Muscle of arm (tissue), 12 donors: ENCODE results near the gene GSAP. TPM values are rescaled to one million over a fixed set of nuclear protein-coding genes. Genes with fewer than 3 reads are reported as not detected.
"Not testable (repeated sequence)": the region's sequence is repeated elsewhere in the genome, so short reads cannot be mapped to it uniquely, and the experiment has no call there.

Experiments used
- DNase-seq: peaks from one replicate; pipeline ENCODE4 v3.0.0-alpha.2; 2013
- polyA plus RNA-seq, 12 donors: library from polyadenylated mRNA; unstranded; fragments of 120-200 nt; gene quantifications; one replicate each; pipeline ENCODE4 v1.2.1, GENCODE V29; 2013; ENCODE audit not compliant: insufficient read length in 12 of 12

The GSAP gene
- polyA plus RNA-seq, 12 donors, result 3.5 to 19.3 (median 5.3) TPM; not detected in 1

DNA sequence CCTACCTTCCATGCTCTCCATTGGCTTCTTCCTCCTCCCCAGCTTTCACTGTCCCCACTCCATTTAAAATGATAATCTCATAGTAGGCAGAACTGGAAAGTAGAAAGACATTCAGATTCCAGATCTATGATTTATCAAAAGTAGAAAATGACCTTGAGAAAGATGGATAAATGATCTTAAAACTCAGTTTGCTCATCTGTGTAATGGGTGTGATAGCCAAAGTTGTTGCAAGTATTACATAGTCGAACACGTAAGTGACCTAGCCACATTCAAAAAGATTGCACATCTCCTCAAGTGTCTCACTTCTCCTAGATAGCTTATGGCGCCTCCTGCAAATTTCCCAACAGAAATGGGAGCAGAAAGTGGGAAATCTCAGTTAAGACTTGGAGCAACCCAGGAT is 126.8 kb downstream of the GSAP start:
- no peak for DNase-seq

DNA sequence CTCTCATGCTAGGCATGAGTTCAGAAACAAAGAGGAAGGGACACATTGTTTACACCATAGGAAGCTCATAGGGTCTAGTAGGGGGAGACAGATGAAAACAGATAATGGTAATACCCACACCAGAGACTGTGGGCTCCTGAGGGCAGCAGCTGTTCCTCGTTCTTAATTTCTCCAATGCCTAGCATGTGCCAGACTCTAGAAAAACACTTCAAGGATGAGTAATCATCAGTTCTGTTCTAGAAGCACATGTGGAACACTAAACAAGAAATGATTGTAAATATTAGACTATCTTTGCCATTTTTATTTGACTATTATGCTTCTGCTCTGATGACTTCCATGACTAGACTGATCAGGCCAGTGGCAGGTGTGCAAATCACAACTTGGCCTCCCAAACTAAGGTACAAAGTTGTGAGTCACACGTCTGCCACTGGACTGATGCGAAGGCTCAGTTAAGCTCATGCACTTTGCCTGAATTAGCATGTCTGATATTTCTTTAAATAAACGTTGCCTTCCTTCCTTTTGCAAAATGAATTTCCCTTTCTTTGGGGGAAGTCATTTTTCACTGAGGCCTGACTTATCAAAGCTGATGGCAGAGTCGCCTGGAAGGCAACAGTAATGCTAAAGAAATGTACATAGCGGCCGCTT is 127.4 kb downstream of the GSAP start:
- DNase-seq, result no peak

DNA sequence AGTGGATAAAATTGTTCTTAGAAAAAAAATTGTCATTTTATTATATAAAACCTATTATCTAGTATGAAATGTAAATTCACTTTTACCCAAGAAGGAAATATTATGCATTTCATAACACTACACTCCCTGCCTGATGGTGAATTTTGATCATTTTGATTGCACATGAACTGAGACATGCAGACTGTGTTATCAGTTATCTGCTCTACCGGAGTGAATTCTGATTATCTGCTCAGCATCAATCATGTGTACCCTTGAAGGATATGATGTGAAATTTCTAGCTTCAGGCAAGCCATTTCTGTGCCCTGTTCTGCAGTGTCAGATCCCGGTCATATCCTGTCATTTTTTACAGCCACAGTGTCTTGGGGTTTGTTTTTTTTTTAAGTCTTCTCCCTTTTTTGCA is 131.5 kb downstream of the GSAP start:
- no peak for DNase-seq

DNA sequence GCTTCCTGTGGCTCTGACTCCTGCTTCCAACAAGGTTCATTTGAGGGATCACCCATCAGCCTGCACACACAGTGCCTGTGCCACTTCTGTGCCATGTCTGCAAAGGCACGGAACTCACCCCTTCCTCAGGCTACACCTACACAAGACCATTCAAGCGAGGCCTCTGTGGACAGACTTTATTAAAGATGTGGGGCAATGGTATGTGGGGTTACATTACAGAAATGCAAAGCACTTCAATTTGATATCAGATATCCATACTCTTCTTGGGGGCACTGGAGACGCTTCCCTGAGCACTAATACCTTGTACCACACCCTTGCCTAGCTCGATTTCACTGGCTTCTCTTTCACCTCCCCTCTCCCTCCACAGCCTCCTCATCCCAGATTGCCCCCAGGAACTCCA is 132.1 kb downstream of the GSAP start:
- no peak for DNase-seq

DNA sequence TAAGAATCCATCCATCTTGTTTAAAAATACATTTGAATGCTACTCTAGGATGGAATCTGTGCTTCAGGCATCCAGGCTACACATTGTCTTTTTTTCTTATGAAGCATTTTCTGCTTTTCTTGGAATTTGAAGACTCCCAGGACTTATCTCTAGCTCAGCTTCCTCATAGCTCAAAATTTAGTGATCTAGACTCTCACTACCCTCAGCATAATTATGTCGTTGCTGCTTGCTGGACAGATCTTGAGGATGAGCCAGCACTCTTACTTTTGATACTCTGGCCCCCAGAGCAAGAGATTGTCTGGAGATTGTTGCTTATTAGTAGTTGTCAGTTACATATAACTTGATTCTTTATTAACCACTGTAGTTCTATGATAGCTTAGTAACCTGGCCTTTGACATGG is 133.3 kb downstream of the GSAP start:
- DNase-seq, result no peak

DNA sequence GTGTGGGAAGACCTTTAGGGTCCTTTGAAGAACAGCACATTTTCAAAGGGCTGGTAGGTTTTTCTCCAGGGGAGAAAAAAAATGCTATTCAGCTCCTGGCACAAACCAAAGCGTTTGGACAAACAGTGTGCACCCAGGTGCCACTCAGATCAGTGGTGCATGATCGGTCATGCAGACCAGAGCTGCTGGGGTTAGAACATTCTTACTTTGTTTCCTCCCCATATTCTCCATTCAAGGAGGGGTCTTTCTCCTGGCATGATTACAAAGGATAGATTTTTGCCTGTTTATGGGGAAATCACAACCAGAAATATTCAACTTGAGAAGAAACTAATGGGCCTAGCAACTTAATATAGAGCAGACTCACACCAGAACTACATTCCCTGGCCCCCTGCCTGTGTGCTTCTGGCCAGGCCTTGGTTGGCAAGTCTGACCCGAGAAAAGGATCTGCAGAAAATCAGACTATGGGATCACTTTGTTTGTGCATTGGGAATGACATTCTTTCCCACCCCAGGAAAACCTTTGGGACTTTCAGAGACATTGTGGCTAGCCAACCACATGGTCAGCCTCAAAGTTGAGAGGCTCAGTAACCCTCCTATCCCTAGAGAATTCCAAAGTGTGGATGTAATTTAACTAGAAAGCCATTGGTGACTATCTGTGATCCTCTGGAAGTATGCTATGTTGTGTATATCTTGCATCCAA is 134.2 kb downstream of the GSAP start:
- DNase-seq, result no peak

DNA sequence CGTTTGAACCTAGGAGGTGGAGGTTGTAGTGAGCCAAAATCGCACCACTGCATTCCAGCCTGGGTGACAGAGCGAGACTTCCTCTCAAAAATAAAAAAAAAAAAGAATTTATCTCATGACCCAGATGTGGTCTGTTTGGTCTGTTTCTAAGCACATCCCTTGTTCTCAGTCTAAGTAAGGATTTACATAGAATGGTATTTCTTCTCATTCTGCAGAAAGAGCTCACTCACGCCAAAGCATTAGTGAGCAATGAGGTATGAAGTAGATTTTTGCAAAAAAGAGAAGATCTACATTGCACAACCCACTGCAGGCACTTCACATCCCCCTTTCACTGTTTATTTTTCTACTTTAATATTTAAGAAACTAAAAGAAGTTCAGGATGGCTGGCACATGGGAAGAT is 140.0 kb downstream of the GSAP start:
- DNase-seq, result no peak

DNA sequence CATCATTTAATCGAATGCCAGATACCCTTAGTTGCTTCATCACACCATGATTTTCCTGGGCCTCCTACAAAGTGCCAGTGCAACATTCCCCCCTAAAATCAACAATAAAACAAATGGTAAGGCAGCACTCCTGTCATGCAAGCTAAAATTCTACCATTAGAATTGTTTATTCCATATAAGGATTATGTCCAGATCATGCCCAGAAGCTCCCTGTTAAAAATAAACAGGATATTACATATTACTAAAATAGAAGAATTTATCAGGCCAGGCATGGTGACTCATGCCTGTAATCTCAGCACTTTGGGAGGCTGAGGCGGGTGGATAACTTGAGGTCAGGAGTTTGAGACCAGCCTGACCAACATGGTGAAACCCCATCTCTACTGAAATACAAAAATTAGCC is 140.5 kb downstream of the GSAP start:
- DNase-seq, result not testable (repeated sequence)

DNA sequence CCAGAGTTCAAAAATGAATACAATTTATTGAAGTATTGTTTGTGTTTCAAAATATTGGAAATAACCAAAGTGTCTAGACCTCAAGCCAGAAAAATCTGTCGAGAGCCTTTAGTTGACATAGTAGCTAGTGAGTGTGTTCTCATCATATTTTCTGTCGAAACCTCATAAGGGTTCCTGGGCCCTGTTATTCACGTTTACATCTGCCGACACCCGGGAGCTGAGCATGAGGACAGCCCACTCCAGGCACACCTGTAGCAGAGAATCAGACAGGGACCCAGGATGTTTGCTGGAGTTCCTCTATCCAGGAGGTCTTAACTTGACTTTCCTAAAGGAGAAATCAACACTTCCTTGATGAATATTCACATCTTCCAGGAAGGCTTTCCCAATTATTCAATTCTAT is 144.4 kb downstream of the GSAP start:
- no peak for DNase-seq

DNA sequence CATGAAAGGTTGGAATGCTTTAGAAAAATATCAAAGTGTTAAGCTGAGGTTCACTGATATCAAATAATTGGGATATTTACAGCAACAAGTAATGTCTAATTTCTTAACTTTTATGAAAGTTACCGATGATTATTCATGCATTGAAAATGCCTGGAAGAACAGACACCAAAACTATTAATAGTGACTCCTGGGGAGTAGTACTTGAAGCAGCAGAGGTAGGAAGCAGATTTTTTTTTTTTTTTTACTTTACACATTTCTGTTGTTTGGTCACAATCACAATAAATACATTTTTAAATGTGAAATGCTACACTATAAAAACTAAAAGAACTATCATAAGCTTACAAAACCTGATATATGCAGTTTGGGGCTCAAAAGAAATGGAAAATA is 146.1 kb downstream of the GSAP start:
- DNase-seq, result no peak

DNA sequence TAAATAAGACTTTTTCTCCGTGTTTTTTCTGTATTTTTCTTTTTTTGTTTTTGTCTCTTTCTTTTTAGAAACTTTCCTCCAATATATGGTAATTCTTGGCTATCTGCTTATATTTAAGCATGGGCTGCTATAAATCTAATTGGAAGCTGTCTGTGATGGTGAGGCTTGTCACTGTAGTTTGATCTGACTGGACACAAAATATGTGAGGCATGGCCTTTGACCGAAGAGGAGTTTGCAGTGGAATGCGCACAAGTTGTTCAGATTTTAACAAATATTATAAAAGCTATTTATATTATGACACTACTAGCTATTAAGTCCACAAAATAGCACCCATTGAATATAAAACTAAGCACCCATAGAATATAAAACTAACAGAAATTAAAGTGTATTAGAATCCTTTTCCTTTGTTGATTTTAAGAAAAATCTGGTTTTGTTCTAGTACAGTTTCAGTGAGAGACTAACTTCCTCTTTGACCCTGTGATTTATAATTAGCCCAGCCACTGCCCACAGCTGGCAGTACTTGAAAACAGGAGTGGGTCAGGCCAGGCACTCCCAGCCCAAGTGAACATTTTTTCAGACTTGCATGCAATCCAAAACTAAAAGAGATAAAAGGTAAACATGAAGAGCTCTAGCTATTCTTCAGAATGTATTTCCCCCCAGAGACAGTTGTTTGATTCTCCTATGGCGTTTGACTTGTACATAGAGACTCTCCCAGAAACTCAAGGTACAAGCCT is 146.6 kb downstream of the GSAP start:
- no peak for DNase-seq

DNA sequence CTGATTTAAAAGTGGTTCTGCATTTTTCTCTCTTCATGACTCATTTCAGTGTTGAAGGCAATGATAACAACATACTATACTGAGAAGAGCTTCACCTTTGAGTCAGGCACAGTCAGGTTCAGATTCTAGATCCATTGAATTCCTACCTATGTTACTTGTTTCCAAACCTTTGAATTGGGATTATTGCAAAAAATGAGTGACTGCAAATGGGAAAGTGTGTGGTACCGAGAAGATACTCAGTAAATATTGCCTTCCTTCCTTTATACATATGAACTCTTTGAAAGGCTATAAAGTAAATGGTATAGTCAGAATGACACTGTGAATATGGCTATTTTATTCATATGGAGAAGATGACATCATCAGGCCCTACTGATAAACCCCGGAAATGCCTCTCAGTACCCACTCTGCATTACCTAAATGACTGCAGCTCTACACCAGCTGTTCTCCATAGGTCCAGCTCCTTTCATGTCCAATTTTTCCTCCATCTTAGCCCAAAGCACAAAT is 149.8 kb downstream of the GSAP start:
- DNase-seq, result no peak

DNA sequence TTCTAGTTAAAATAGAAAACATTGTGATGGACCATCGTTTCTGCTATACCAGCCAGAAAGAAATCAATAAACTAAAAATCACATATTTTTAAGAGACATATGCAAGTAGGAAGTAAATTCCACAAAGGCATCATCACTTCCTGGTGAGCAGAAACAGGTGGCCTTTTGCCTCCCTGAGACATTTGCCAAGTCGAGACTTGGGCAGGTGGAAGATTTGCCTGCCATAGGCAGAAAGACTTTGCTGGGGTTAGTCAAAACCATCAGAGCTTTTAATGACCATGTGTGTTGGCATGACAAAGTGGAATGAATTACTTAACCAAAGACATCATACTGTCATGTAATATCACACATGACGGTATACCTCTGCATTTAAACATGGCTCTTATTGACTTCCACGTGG is 150.5 kb downstream of the GSAP start:
- no peak for DNase-seq

DNA sequence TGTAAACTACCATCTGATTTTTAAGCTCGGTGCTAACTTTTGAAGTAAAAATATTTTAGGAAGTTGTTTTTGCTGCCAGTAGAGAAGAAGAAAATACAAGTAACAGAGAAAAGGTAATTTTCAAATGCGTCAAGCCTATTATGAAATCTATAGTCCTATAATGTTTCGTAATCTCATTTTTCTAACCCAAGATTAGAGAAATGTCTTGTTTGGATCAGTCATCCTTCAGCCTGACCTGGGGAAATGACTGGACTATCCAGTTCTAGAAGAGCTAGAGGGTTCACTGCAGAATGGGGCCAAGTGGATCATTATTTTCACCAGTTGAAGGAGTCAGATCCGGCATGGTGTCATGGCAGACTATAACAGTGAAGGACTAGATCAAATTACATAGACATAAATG is 153.8 kb downstream of the GSAP start:
- no peak for DNase-seq

Other genes with a start within 250 kb of the GSAP start
- gene FGL2, start 216.5 kb downstream of the GSAP start, polyA plus RNA-seq, result 10 to 100 TPM in 11 of 12 donors, not detected in 1; 20.6 to 52.1 (median 31.3) TPM
- gene PTPN12, start 120.9 kb upstream of the GSAP start, polyA plus RNA-seq, result 100 to 1,000 TPM in 1 of 12 donors, 10 to 100 TPM in 10, not detected in 1; 41.3 to 121 (median 66.7) TPM